Loucy (cell line): ENCODE measurements around the gene ZDHHC21.

ENCODE experiments used
- H2AFZ ChIP-seq: fragments of 200-600 bp; sonication (generic); 2 replicates; pipeline ENCODE4 v1.6.0; 2016; ENCODE audit warnings: antibody characterized with exemption, mild to moderate bottlenecking, low read length, moderate library complexity
- H3F3A ChIP-seq: fragments of 200-600 bp; 2 replicates; pipeline ENCODE4 v1.6.0; 2016; ENCODE audit warnings: antibody characterized with exemption, low read depth, mild to moderate bottlenecking
- H3K27me3 ChIP-seq: fragments of 200-600 bp; sonication (generic); 2 replicates; pipeline ENCODE4 v1.6.1; 2014; ENCODE audit warnings: low read length, mild to moderate bottlenecking; ENCODE audit not compliant: insufficient read depth, poor library complexity, severe bottlenecking
- H3K36me3 ChIP-seq: fragments of 200-600 bp; sonication (generic); 2 replicates; pipeline ENCODE4 v1.6.1; 2016; ENCODE audit warnings: low read length; ENCODE audit not compliant: insufficient read depth
- H3K4me1 ChIP-seq: fragments of 200-600 bp; sonication (generic); 2 replicates; pipeline ENCODE4 v1.5.1; 2014; ENCODE audit warnings: low read length, mild to moderate bottlenecking; ENCODE audit not compliant: insufficient read depth, poor library complexity, severe bottlenecking
- H3K4me2 ChIP-seq: fragments of 200-600 bp; sonication (generic); 2 replicates; pipeline ENCODE4 v1.6.0; 2014; ENCODE audit warnings: antibody characterized with exemption, low read length, low read depth, mild to moderate bottlenecking; ENCODE audit not compliant: poor library complexity, severe bottlenecking
- H3K4me3 ChIP-seq: fragments of 200-600 bp; sonication (generic); 2 replicates; pipeline ENCODE4 v1.5.1; 2014; ENCODE audit warnings: low read length, mild to moderate bottlenecking, mixed read lengths; ENCODE audit not compliant: poor library complexity, severe bottlenecking
- H3K79me2 ChIP-seq: fragments of 200-600 bp; sonication (generic); 2 replicates; pipeline ENCODE4 v1.6.1; 2014; ENCODE audit warnings: low read length; ENCODE audit not compliant: insufficient read depth
- H3K9ac ChIP-seq: fragments of 200-600 bp; sonication (generic); 2 replicates; pipeline ENCODE4 v1.6.0; 2014; ENCODE audit warnings: mild to moderate bottlenecking, low read depth, low read length, moderate library complexity; ENCODE audit not compliant: poor library complexity, severe bottlenecking
- H3K9me2 ChIP-seq: fragments of 200-600 bp; sonication (generic); replicated peaks from 2 replicates; pipeline ENCODE4 v1.6.1; 2016; ENCODE audit warnings: low read depth, low read length, mixed read lengths
- H3K9me3 ChIP-seq: fragments of 200-600 bp; sonication (generic); 2 replicates; pipeline ENCODE4 v1.6.1; 2014; ENCODE audit warnings: mild to moderate bottlenecking, antibody characterized with exemption, low read length, low read depth; ENCODE audit not compliant: insufficient read depth
- H4K20me1 ChIP-seq: fragments of 200-600 bp; sonication (generic); 2 replicates; pipeline ENCODE4 v1.6.0; 2014; ENCODE audit warnings: antibody characterized with exemption, low read length, mild to moderate bottlenecking; ENCODE audit not compliant: insufficient read depth, poor library complexity, severe bottlenecking
- CTCF ChIP-seq: fragments of 200-600 bp; sonication (generic); conservative IDR thresholded peaks from 2 replicates; pipeline ENCODE4 v1.5.1; 2014; ENCODE audit warnings: mild to moderate bottlenecking, antibody characterized with exemption, low read length
- EZH2phosphoT487 ChIP-seq: fragments of 200-600 bp; IDR thresholded peaks from 2 replicates; pipeline ENCODE4 v1.6.1; 2018; ENCODE audit warnings: antibody characterized with exemption, mild to moderate bottlenecking, moderate library complexity, borderline replicate concordance

The ZDHHC21 gene

GRCh38 chr9:14731294-14731981 lies 38.2 kb upstream of the ZDHHC21 start:
- Histone ChIP-seq H3F3A (no peaks in the 10 kb centered on the region), H3K9me2 (no peaks in the 10 kb centered on the region), H2AFZ (no peak overlapping the region), H3K36me3 (no peaks in the 10 kb centered on the region), H3K4me3 (no peak overlapping the region), H3K9ac (no peak overlapping the region), H4K20me1 (no peaks in the 10 kb centered on the region), H3K27me3 (no peaks in the 10 kb centered on the region), H3K9me3 (no peaks in the 10 kb centered on the region), H3K4me2 (no peak overlapping the region), H3K4me1 (no peaks in the 10 kb centered on the region), H3K79me2 (no peaks in the 10 kb centered on the region)
- no peak for TF ChIP-seq CTCF

GRCh38 chr9:14730461-14730898 lies 37.2 kb upstream of the ZDHHC21 start:
- TF ChIP-seq CTCF (no peak), EZH2phosphoT487 (no peak)
- Histone ChIP-seq H3K9ac (no peak overlapping the region), H4K20me1 (no peaks in the 10 kb centered on the region), H3K27me3 (no peaks in the 10 kb centered on the region), H3K79me2 (no peaks in the 10 kb centered on the region), H3K4me3 (no peak overlapping the region), H3K4me1 (no peaks in the 10 kb centered on the region), H3K36me3 (no peaks in the 10 kb centered on the region), H3K9me3 (no peaks in the 10 kb centered on the region), H2AFZ (no peak overlapping the region), H3F3A (no peaks in the 10 kb centered on the region), H3K4me2 (no peak overlapping the region), H3K9me2 (no peaks in the 10 kb centered on the region)

DNA sequence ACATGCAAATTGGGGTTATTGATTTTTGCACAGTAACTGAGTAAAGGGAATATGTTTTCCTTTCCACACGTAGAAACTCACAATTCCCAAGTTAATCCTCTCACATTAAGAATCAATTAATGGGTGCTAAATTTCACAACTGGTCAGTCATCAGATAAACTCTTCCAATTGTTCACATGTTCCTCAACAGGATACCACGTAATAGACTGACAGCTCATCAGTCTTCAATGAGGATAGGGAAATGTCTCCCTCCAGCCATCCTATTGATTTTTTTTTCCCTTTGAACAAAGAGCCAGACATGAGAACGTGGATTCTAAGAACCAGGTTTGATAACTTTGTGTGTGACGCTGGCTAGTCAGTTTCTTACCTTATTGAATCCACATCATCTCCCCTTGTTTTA lies 30.1 kb upstream of the ZDHHC21 start:
- Histone ChIP-seq H3F3A (no peaks in the 10 kb centered on the region), H3K9ac (no peak overlapping the region), H3K9me3 (no peaks in the 10 kb centered on the region), H3K4me2 (no peak overlapping the region), H4K20me1 (no peaks in the 10 kb centered on the region), H3K27me3 (no peaks in the 10 kb centered on the region), H3K79me2 (no peaks in the 10 kb centered on the region), H3K4me1 (no peaks in the 10 kb centered on the region), H2AFZ (no peak overlapping the region), H3K9me2 (no peaks in the 10 kb centered on the region), H3K36me3 (no peaks in the 10 kb centered on the region), H3K4me3 (no peak overlapping the region)
- TF ChIP-seq CTCF, result no peak
- TF ChIP-seq EZH2phosphoT487, result no peak
